HEK293 (cell line): ENCODE data around the gene ERO1B.

Experiments used
- EGR2 ChIP-seq: fragments of 450-650 bp; formaldehyde crosslinking; IDR thresholded peaks from 2 replicates; pipeline ENCODE4 v1.5.1; 2016; ENCODE audit warnings: low read depth, missing biosample characterization, missing genetic modification characterization
- GLIS1 ChIP-seq: fragments of 450-650 bp; formaldehyde crosslinking; IDR thresholded peaks from 2 replicates; pipeline ENCODE4 v1.5.1; 2016; ENCODE audit warnings: missing biosample characterization, missing genetic modification characterization
- PRDM1 ChIP-seq: fragments of 450-650 bp; formaldehyde crosslinking; IDR thresholded peaks from 2 replicates; pipeline ENCODE4; 2016; ENCODE audit warnings: missing biosample characterization, missing genetic modification characterization
- SCRT1 ChIP-seq: fragments of 450-650 bp; formaldehyde crosslinking; IDR thresholded peaks from 2 replicates; pipeline ENCODE4 v1.5.1; 2016; ENCODE audit warnings: missing biosample characterization, missing genetic modification characterization, borderline replicate concordance
- SCRT2 ChIP-seq: fragments of 450-650 bp; formaldehyde crosslinking; IDR thresholded peaks from 2 replicates; pipeline ENCODE4 v1.5.1; 2016; ENCODE audit warnings: missing biosample characterization, missing genetic modification characterization
- SETDB1 ChIP-seq: IDR thresholded peaks from one replicate; pipeline ENCODE4 v1.6.1; 2017; ENCODE audit warnings: mild to moderate bottlenecking, low read length, moderate library complexity, mixed read lengths; ENCODE audit not compliant: insufficient read length
- SP2 ChIP-seq: fragments of 450-650 bp; formaldehyde crosslinking; IDR thresholded peaks from 2 replicates; pipeline ENCODE4 v1.5.1; 2016; ENCODE audit warnings: missing biosample characterization, missing genetic modification characterization
- TRIM28 ChIP-seq: IDR thresholded peaks from 2 replicates; pipeline ENCODE4 v1.6.1; 2011; ENCODE audit warnings: low read length, control low read depth, borderline replicate concordance
- ZBTB11 ChIP-seq: fragments of 450-650 bp; formaldehyde crosslinking; conservative IDR thresholded peaks from 2 replicates; pipeline ENCODE4 v1.5.1; 2016; ENCODE audit warnings: low read depth, missing biosample characterization, missing genetic modification characterization
- ZFP37 ChIP-seq: fragments of 450-650 bp; formaldehyde crosslinking; IDR thresholded peaks from 2 replicates; pipeline ENCODE4 v1.5.1; 2016; ENCODE audit warnings: missing biosample characterization, missing genetic modification characterization
- ZNF10 ChIP-seq: fragments of 450-650 bp; formaldehyde crosslinking; IDR thresholded peaks from 2 replicates; pipeline ENCODE4 v1.5.1; 2017; ENCODE audit warnings: missing biosample characterization, missing genetic modification characterization
- ZNF112 ChIP-seq: fragments of 450-650 bp; formaldehyde crosslinking; IDR thresholded peaks from 2 replicates; pipeline ENCODE4 v1.5.0; 2017; ENCODE audit warnings: missing biosample characterization, missing genetic modification characterization
- ZNF19 ChIP-seq: fragments of 450-650 bp; formaldehyde crosslinking; IDR thresholded peaks from 2 replicates; pipeline ENCODE4; 2016; ENCODE audit warnings: missing biosample characterization, missing genetic modification characterization, low read depth
- ZNF202 ChIP-seq: fragments of 450-650 bp; formaldehyde crosslinking; IDR thresholded peaks from 2 replicates; pipeline ENCODE4 v1.5.1; 2016; ENCODE audit warnings: missing biosample characterization, missing genetic modification characterization, borderline replicate concordance
- ZNF23 ChIP-seq: fragments of 450-650 bp; formaldehyde crosslinking; IDR thresholded peaks from 2 replicates; pipeline ENCODE4 v1.5.1; 2016; ENCODE audit warnings: missing biosample characterization, missing genetic modification characterization, borderline replicate concordance
- ZNF274 ChIP-seq, 2 experiments: fragments of 200-500 bp in 1 of 2; fragments of 450-650 bp in 1 of 2; sonication (Bioruptor generic) in 1 of 2; formaldehyde crosslinking in 1 of 2; IDR thresholded peaks; 2 replicates each; pipeline versions ENCODE4 v1.5.1 to v1.6.1; 2014 to 2016; ENCODE audit warnings: borderline replicate concordance in 1 of 2, inconsistent platforms in 1 of 2, low read length in 1 of 2, missing biosample characterization in 1 of 2, missing genetic modification characterization in 1 of 2
- ZNF501 ChIP-seq: fragments of 450-650 bp; formaldehyde crosslinking; IDR thresholded peaks from 2 replicates; pipeline ENCODE4 v1.5.1; 2016; ENCODE audit warnings: missing biosample characterization, missing genetic modification characterization
- ZNF514 ChIP-seq: fragments of 450-650 bp; formaldehyde crosslinking; IDR thresholded peaks from 2 replicates; pipeline ENCODE4 v1.5.1; 2016; ENCODE audit warnings: missing biosample characterization, missing genetic modification characterization
- ZNF530 ChIP-seq: fragments of 450-650 bp; formaldehyde crosslinking; IDR thresholded peaks from 2 replicates; pipeline ENCODE4 v1.5.1; 2016; ENCODE audit warnings: low read depth, missing biosample characterization, missing genetic modification characterization
- ZNF561 ChIP-seq: fragments of 450-650 bp; IDR thresholded peaks from 2 replicates; pipeline ENCODE4 v1.5.1; 2018; ENCODE audit warnings: missing biosample characterization, missing genetic modification characterization, borderline replicate concordance
- ZNF571 ChIP-seq: fragments of 450-650 bp; formaldehyde crosslinking; IDR thresholded peaks from 2 replicates; pipeline ENCODE4 v1.5.0; 2017; ENCODE audit warnings: missing biosample characterization, missing genetic modification characterization
- ZNF585B ChIP-seq: fragments of 450-650 bp; formaldehyde crosslinking; IDR thresholded peaks from 2 replicates; pipeline ENCODE4 v1.5.1; 2016; ENCODE audit warnings: missing biosample characterization, missing genetic modification characterization
- ZNF658 ChIP-seq: fragments of 450-650 bp; formaldehyde crosslinking; IDR thresholded peaks from 2 replicates; pipeline ENCODE4; 2016; ENCODE audit warnings: missing biosample characterization, missing genetic modification characterization
- ZNF660 ChIP-seq: fragments of 450-650 bp; IDR thresholded peaks from 2 replicates; pipeline ENCODE4 v1.5.1; 2018; ENCODE audit warnings: missing biosample characterization, mild to moderate bottlenecking, missing genetic modification characterization
- ZNF692 ChIP-seq: fragments of 450-650 bp; formaldehyde crosslinking; IDR thresholded peaks from 2 replicates; pipeline ENCODE4 v1.5.1; 2016; ENCODE audit warnings: missing biosample characterization, missing genetic modification characterization
- ZNF843 ChIP-seq: fragments of 450-650 bp; formaldehyde crosslinking; IDR thresholded peaks from 2 replicates; pipeline ENCODE4 v1.5.1; 2016; ENCODE audit warnings: missing biosample characterization, missing genetic modification characterization
- ZSCAN30 ChIP-seq: fragments of 450-650 bp; IDR thresholded peaks from 2 replicates; pipeline ENCODE4 v1.5.1; 2018; ENCODE audit warnings: missing biosample characterization, mild to moderate bottlenecking, missing genetic modification characterization, moderate library complexity
- TF ChIP-seq, protein P1 (sequence below): fragments of 450-650 bp; formaldehyde crosslinking; IDR thresholded peaks from 2 replicates; pipeline ENCODE4 v1.5.1; 2016; ENCODE audit warnings: missing biosample characterization, missing genetic modification characterization
- TF ChIP-seq, protein P2 (sequence below): fragments of 450-650 bp; formaldehyde crosslinking; IDR thresholded peaks from 2 replicates; pipeline ENCODE4 v1.5.1; 2017; ENCODE audit warnings: missing biosample characterization, missing genetic modification characterization
- TF ChIP-seq, protein P3 (sequence below): fragments of 450-650 bp; formaldehyde crosslinking; IDR thresholded peaks from 2 replicates; pipeline ENCODE4 v1.5.0; 2017; ENCODE audit warnings: missing biosample characterization, missing genetic modification characterization, borderline replicate concordance

ERO1B gene

DNA sequence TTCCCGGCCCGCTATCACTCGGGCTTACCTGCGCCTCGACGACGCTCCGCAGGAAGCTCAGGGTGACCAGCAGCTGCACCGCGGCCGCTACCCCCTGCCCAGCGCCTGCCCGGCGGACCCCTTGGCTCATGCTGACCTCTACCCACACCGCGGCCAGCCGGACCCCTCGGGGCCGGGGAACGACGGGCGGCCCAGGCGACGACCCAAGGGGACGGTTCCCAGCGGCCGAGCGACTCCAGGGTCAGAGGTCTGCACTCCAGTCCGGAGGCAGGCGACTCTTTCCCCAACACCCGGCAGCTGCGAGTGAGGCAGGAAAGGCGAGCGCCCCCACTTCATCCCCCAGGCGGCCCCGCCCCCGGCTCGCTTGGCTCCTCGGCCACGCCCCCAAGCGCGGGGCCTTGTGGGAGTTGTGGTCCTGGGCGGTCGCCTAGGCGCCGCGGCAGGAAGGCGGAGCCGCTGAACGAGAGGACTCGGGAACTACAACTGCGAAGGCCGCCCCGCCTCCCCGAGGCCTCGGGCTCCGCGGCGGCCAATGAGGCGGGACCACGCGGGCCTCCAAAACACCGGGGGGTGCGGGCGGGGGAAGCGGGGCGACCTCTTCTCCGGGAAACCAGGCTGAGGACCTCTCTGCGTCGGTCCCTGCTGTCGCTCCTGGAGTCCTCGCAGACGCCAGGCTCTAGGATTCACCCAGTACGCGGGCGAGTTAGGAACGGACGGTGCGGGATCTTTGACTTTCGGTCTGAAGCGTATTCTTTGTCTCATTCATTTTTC, at the start of gene ERO1B (continued):
- peak; percentile 92 for TF ChIP-seq GLIS1 (tag by site-specific recombination)
- no peak; the same call in 1 of the 2 replicates for TF ChIP-seq SCRT1 (tag by site-specific recombination)
- peak; percentile 42 for TF ChIP-seq ZBTB11 (tag by site-specific recombination)
- TF ChIP-seq SCRT2 = no peak
- no peak for TF ChIP-seq TRIM28
- TF ChIP-seq ZNF843 (tag by site-specific recombination) = no peak; the same call in 1 of the 2 replicates
- TF ChIP-seq, protein P1, sequence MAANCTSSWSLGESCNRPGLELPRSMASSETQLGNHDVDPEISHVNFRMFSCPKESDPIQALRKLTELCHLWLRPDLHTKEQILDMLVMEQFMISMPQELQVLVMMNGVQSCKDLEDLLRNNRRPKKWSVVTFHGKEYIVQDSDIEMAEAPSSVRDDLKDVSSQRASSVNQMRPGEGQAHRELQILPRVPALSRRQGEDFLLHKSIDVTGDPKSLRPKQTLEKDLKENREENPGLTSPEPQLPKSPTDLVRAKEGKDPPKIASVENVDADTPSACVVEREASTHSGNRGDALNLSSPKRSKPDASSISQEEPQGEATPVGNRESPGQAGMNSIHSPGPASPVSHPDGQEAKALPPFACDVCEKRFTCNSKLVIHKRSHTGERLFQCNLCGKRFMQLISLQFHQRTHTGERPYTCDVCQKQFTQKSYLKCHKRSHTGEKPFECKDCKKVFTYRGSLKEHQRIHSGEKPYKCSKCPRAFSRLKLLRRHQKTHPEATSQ (tag by site-specific recombination) = peak; percentile 92
- TF ChIP-seq ZNF660 (tag by site-specific recombination) = peak; percentile 18; the same call in 1 of the 2 replicates
- peak; percentile 28; the same call in 1 of the 2 replicates for TF ChIP-seq ZSCAN30 (tag by site-specific recombination)
- no peak for TF ChIP-seq ZNF585B (tag by site-specific recombination)
- TF ChIP-seq EGR2 (tag by site-specific recombination) = peak; percentile 82
- peak; percentile 73 for TF ChIP-seq ZNF692
- peak; percentile 98 for TF ChIP-seq ZNF501 (tag by site-specific recombination)
- peak; percentile 90 for TF ChIP-seq SP2
- TF ChIP-seq ZNF571 (tag by site-specific recombination) = no peak
- TF ChIP-seq ZNF19 (tag by site-specific recombination) = no peak
- TF ChIP-seq ZNF561 (tag by site-specific recombination) = peak; percentile 80; the same call in 1 of the 2 replicates
- no peak for TF ChIP-seq ZNF274 (IDR thresholded peaks at IDR 0.05; ENCODE audit: low read length)
- no peak for TF ChIP-seq ZNF274 (tag by site-specific recombination; IDR thresholded peaks at IDR 0.05; ENCODE audit: borderline replicate concordance)
- TF ChIP-seq SETDB1 = no peak
- no peak for TF ChIP-seq ZNF514 (tag by site-specific recombination)
- TF ChIP-seq ZNF10 (tag by site-specific recombination) = no peak
- no peak for TF ChIP-seq ZNF530
- no peak for TF ChIP-seq PRDM1 (tag by site-specific recombination)
- TF ChIP-seq ZFP37 (tag by site-specific recombination) = peak; percentile 93
- TF ChIP-seq, protein P2, sequence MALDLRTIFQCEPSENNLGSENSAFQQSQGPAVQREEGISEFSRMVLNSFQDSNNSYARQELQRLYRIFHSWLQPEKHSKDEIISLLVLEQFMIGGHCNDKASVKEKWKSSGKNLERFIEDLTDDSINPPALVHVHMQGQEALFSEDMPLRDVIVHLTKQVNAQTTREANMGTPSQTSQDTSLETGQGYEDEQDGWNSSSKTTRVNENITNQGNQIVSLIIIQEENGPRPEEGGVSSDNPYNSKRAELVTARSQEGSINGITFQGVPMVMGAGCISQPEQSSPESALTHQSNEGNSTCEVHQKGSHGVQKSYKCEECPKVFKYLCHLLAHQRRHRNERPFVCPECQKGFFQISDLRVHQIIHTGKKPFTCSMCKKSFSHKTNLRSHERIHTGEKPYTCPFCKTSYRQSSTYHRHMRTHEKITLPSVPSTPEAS = no peak
- TF ChIP-seq, protein P3, sequence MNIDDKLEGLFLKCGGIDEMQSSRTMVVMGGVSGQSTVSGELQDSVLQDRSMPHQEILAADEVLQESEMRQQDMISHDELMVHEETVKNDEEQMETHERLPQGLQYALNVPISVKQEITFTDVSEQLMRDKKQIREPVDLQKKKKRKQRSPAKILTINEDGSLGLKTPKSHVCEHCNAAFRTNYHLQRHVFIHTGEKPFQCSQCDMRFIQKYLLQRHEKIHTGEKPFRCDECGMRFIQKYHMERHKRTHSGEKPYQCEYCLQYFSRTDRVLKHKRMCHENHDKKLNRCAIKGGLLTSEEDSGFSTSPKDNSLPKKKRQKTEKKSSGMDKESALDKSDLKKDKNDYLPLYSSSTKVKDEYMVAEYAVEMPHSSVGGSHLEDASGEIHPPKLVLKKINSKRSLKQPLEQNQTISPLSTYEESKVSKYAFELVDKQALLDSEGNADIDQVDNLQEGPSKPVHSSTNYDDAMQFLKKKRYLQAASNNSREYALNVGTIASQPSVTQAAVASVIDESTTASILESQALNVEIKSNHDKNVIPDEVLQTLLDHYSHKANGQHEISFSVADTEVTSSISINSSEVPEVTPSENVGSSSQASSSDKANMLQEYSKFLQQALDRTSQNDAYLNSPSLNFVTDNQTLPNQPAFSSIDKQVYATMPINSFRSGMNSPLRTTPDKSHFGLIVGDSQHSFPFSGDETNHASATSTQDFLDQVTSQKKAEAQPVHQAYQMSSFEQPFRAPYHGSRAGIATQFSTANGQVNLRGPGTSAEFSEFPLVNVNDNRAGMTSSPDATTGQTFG = no peak
- no peak for TF ChIP-seq ZNF202
- no peak for TF ChIP-seq ZNF23
- TF ChIP-seq ZNF658 (tag by site-specific recombination) = no peak
- TF ChIP-seq ZNF112 = no peak
